A673 (cell line): ENCODE data around the gene SPACA6.

Source experiments
- EZH2 ChIP-seq: fragments of 200-600 bp; sonication (generic); IDR thresholded peaks from 2 replicates; pipeline ENCODE4 v1.6.1; 2017; ENCODE audit warnings: borderline replicate concordance, low read depth, mild to moderate bottlenecking, mixed read lengths, antibody characterized with exemption, low read length; ENCODE audit not compliant: poor library complexity, severe bottlenecking
- TF ChIP-seq, protein P1 (sequence below): fragments of 300-800, 200-600 bp; sonication (generic); conservative IDR thresholded peaks from 2 replicates; pipeline ENCODE4 v1.5.1; 2017; ENCODE audit warnings: low read depth, mild to moderate bottlenecking, antibody characterized with exemption, low read length, moderate library complexity, mixed read lengths

DNA sequence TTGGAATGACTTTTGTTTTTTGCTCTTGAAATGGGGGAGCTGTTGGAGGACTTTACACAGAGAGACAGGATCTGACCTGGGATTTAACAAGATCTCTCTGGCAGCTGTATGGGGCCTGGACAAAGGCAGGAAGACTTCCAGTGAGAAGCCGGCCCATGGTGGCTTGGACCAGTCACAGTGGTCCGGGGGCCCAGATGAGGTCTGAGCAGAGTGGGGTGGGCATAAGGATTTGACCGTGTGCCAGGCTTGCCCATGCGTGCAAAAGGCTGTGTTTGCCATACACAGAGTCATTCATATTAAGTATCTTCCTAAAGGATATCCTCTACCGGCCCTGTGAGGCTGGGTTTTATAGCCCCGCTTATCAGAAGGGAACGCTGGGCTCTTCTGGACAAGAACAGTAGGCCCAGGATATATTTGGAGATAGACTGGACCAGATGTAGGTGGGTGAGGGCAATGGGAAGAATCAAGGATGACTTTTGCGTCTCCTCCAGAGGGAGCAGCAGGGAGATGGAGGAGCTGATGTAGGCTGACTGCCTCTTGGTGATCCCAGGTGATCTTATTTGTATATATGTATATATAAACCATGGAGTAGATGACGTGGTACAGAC, 4.1 kb downstream of the SPACA6 start:
- TF ChIP-seq, protein P1, sequence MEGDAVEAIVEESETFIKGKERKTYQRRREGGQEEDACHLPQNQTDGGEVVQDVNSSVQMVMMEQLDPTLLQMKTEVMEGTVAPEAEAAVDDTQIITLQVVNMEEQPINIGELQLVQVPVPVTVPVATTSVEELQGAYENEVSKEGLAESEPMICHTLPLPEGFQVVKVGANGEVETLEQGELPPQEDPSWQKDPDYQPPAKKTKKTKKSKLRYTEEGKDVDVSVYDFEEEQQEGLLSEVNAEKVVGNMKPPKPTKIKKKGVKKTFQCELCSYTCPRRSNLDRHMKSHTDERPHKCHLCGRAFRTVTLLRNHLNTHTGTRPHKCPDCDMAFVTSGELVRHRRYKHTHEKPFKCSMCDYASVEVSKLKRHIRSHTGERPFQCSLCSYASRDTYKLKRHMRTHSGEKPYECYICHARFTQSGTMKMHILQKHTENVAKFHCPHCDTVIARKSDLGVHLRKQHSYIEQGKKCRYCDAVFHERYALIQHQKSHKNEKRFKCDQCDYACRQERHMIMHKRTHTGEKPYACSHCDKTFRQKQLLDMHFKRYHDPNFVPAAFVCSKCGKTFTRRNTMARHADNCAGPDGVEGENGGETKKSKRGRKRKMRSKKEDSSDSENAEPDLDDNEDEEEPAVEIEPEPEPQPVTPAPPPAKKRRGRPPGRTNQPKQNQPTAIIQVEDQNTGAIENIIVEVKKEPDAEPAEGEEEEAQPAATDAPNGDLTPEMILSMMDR: no peak
- TF ChIP-seq EZH2: no peak
